Heart left ventricle (tissue), 16 donors: Measurements from ENCODE around the gene RTN3. TPM values are rescaled to one million over a fixed set of nuclear protein-coding genes. Genes with fewer than 3 reads are reported as not detected.

Experiments used
- ATAC-seq, 4 donors: fragments of 200-7000 bp; cut with Tn5 transposase; one replicate each; pipeline ENCODE4 v1.9.1; 2020 to 2022; ENCODE audit warnings: moderate library complexity in 4 of 4, mild to moderate bottlenecking in 3 of 4, moderate number of reproducible peaks in 1 of 4
- DNase-seq, 5 donors: peaks; one replicate each; pipeline ENCODE4 v3.0.0-alpha.2; 2020
- H3K27ac ChIP-seq, 12 donors: fragments of 200-600 bp; sonication (generic) in 4 of 12; one replicate each; pipeline versions ENCODE4 v1.5.0 to v1.8.0; 2016 to 2022; ENCODE audit warnings: mild to moderate bottlenecking in 2 of 12
- H3K27me3 ChIP-seq, 9 donors: fragments of 200-600 bp; sonication (generic) in 2 of 9; one replicate each; pipeline versions ENCODE4 v1.5.1 to v1.8.0; 2016 to 2022; ENCODE audit warnings: mild to moderate bottlenecking in 3 of 9
- H3K36me3 ChIP-seq, 9 donors: fragments of 200-600 bp; sonication (generic) in 2 of 9; one replicate each; pipeline versions ENCODE4 v1.5.0 to v1.8.0; 2018 to 2022; ENCODE audit warnings: mild to moderate bottlenecking in 2 of 9
- H3K4me1 ChIP-seq, 12 donors: fragments of 200-600 bp; sonication (generic) in 4 of 12; one replicate each; pipeline versions ENCODE4 v1.5.0 to v1.8.0; 2016 to 2022; ENCODE audit warnings: mild to moderate bottlenecking in 3 of 12
- H3K4me3 ChIP-seq, 12 donors: fragments of 200-600 bp; sonication (generic) in 4 of 12; one replicate each; pipeline versions ENCODE4 v1.5.0 to v1.8.0; 2017 to 2022; ENCODE audit warnings: mild to moderate bottlenecking in 9 of 12, moderate library complexity in 4 of 12
- H3K9me3 ChIP-seq, 12 donors: fragments of 200-600 bp; sonication (generic) in 4 of 12; one replicate each; pipeline versions ENCODE4 v1.5.0 to v1.8.0; 2016 to 2022; ENCODE audit warnings: mild to moderate bottlenecking in 1 of 12
- POLR2A ChIP-seq, 2 donors: fragments of 450-650 bp; IDR thresholded peaks; one replicate each; pipeline ENCODE4 v1.6.1; 2017; ENCODE audit warnings: antibody characterized with exemption in 2 of 2, mild to moderate bottlenecking in 2 of 2, moderate library complexity in 2 of 2
- WGBS, 4 donors: extraction: QIAGEN DNeasy Blood & Tissue Kit in 2 of 4; methylation state at CpG; one replicate each; pipeline versions ENCODE4 v1.1.5 to v1.1.7; 2013 to 2018; 5-methylcytosine and 5-hydroxymethylcytosine counted together
- intact Hi-C, 10 donors: fragments of 100-400 bp; cut with DNase I; formaldehyde crosslinking; loops; one replicate each; pipeline versions ENCODE4 v1.11.1 to v1.14.2; 2022
- polyA plus RNA-seq, 2 donors: library from polyadenylated mRNA; stranded (reverse); fragments of 200-250 nt; gene quantifications; one replicate each; pipeline ENCODE4 v1.2.3, GENCODE V29; 2013
- total RNA-seq, 9 donors: library from RNA; depleted of rRNA in 2 of 9; stranded (reverse); fragments of >200 nt in 2 of 9; fragmentation: NEBNext Ultra II Directional in 3 of 9; extraction: Animal tissue kit (Norgen Biotek cat#: 25700) in 3 of 9; gene quantifications; one replicate each; pipeline versions ENCODE4 v1.1.0 to v1.2.4, GENCODE V29; 2016 to 2023
- TF ChIP-seq, protein P1 (sequence below), 12 donors: fragments of 200-600 bp; sonication (generic) in 4 of 12; IDR thresholded peaks; one replicate each; pipeline versions ENCODE4 v1.5.0 to v1.8.0; 2018 to 2022; ENCODE audit warnings: antibody characterized with exemption in 12 of 12, mild to moderate bottlenecking in 5 of 12
- donor health status: ischemic (EF 13 %, LVEDD 7.1; RV severe dilation, severe dysfunction).
- donor health status: healthy with polysubstance abuse.
- donor health status: DM: no; HTN: yes; CAD: no.
- donor health status: DM: no; HTN: no; CAD: no.
- donor health status: ischemic (EF 25% LVEDD 6.9; RV normal size, moderate dysfunction).
- donor health status: ischemic (EF 25% LVEDD 5.7; RV mildly dilated, moderate dysfunction).
- donor health status: healthy.
- donor health status: DM: yes; HTN: yes; CAD: no.
- donor health status: ischemic (EF 35%, LVEDD 5.7; RV mildly dilated, moderate dysfunction).
- donor health status: nonischemic (EF 11% LVEDD 7.7; RV severe dilation, severe dysfunction).
- donor health status: DM: yes; HTN: yes; CAD: no.
- donor health status: PGD.
- donor health status: ischemic (EF 29% LVEDD 5.4; RV normal size, mild dysfunction).
- donor health status: nonischemic (EF 23%, LVEDD 6.1; RV moderate dilation, normal function).

Gene RTN3
- total and polyA plus RNA-seq, 11 donors = 31.2 to 82.9 (median 65.9) TPM

DNA sequence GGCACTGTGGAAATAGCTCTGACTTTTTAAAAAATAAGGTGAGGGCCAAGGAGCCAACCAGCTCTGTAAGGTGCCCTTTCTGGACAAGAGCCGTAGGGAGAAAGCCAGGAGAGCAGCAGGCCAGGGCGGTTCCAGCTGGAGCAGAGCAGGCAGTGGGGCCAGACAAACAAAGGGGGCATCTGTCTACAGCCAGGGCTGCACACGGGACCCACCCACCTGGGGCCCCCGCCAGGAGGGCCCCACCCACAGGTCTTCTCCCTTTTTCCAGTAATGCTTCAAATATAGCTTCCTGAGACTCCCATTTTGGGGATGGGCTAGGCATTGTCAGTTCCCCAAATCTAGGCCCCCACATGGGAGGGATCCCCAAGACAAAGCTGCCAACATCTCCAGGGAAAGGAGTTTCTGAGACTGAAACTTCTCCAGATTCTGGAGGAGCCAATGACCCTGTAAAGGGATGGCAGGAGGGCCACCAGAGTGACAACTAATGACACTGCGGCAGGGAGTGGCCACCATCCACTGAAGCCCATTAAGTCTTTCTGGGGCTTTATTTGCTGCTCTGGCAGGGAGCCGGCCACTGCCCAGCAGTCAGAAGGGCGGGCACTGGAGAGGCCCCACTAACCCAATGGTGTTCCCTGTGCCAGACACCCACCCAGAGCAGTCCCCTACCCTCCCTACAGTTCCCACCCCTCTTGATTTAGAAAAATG lies 85.4 kb downstream of the RTN3 start:
- 63 to 73% (median 70%) methylated on average over 4 to 7 of the region's 7 CpGs for WGBS, 4 donors
- Histone ChIP-seq H3K9me3 (no peaks in the 10 kb centered on the region), H3K4me3 (peak overlapping the region in 9 of 12 donors; percentile 62 to 99 (median 94)), H3K27ac (peak overlapping the region in 8 of 12 donors; percentile 73 to 91 (median 86)), H3K36me3 (peaks cover 0 to 7% (median 0%) of the 10 kb centered on the region in 9 donors), H3K4me1 (peaks cover 0 to 55% (median 31%) of the 10 kb centered on the region in 12 donors), H3K27me3 (peaks cover 0 to 10% (median 0%) of the 10 kb centered on the region in 9 donors)
- TF ChIP-seq, protein P1, sequence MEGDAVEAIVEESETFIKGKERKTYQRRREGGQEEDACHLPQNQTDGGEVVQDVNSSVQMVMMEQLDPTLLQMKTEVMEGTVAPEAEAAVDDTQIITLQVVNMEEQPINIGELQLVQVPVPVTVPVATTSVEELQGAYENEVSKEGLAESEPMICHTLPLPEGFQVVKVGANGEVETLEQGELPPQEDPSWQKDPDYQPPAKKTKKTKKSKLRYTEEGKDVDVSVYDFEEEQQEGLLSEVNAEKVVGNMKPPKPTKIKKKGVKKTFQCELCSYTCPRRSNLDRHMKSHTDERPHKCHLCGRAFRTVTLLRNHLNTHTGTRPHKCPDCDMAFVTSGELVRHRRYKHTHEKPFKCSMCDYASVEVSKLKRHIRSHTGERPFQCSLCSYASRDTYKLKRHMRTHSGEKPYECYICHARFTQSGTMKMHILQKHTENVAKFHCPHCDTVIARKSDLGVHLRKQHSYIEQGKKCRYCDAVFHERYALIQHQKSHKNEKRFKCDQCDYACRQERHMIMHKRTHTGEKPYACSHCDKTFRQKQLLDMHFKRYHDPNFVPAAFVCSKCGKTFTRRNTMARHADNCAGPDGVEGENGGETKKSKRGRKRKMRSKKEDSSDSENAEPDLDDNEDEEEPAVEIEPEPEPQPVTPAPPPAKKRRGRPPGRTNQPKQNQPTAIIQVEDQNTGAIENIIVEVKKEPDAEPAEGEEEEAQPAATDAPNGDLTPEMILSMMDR (IDR thresholded peaks at IDR 0.05) = no peak
- TF ChIP-seq POLR2A (IDR thresholded peaks at IDR 0.05) = no peak
- no peak for ATAC-seq
- intact Hi-C loops = loop anchor here (5.0 to 10.0 kb wide), 5 partner anchors 46 to 378 kb away; partner anchors contain the start of gene SPINDOC (in 7 of the 10)
- peak in 1 of 5 donors; percentile 11 for DNase-seq

DNA sequence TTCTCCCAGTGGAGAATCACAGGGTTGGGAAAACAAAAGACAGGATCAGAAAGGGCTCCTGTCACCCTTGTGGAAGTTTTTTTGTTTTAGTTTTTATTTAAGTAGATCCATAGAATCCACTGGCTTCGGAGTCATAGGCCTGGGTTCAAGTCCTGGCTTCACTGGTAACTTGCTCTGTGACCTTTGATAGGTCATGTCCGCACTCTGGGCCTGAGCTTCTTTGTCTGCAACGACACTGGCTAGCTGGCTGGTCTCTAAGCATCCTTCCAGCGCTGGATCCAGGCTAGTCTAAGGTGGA lies 85.9 kb downstream of the RTN3 start:
- H3K4me3 ChIP-seq = peak overlapping the region; percentile 62 to 99 (median 88)
- H3K4me1 ChIP-seq = peaks cover 0 to 51% (median 27%) of the 10 kb centered on the region in 12 donors
- ATAC-seq (no peak), DNase-seq (no peak)
- no peak for TF ChIP-seq POLR2A (IDR thresholded peaks at IDR 0.05)
- TF ChIP-seq, protein P1 (IDR thresholded peaks at IDR 0.05) = no peak
- H3K36me3 ChIP-seq = peaks cover 0 to 7% (median 0%) of the 10 kb centered on the region in 9 donors
- intact Hi-C loops = loop anchor here (5.0 to 10.0 kb wide), 5 partner anchors 45 to 378 kb away; partner anchors contain the start of gene SPINDOC (in 7 of the 10)
- H3K27ac ChIP-seq = peak overlapping the region in 11 of 12 donors; percentile 70 to 91 (median 85)
- WGBS, 4 donors = 19 to 27% (median 19%) methylated on average over 4 of the region's 4 CpGs
- H3K27me3 ChIP-seq = peaks cover 0 to 10% (median 0%) of the 10 kb centered on the region in 9 donors
- no peaks in the 10 kb centered on the region for H3K9me3 ChIP-seq

DNA sequence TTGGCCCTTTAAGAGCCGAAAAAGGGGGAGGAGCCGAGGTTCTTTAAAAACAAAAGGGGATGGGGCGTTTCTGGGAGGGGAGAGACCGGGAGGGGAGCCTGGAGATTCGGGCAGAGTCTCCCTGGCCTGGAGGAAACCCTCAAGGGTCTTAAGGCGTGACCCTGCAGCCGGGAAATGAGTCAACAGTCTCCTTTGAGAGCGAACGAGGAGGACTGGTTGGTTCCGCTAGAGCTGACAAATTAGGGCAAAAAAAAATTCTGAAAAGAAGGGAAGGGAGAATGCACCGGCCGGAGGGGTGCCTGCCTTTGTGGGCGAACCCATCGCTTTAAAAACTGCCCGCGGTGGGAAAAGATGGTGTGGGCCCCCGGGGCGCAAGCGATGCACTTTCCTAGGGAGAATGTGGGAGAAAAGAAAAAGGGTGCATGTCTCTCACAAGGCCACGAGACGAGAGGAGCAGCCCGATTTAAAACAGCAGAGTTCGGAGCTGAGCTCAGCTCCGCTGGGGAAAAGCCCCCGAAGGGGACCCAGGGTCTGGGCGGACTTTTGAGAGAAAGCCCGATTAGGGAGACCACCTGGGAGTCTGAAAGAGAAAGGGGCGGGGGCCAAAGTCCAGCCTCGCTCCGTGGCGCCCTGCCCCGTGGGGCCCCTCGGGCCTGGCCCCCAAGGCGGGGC lies 86.4 kb downstream of the RTN3 start:
- DNase-seq (peak; percentile 69 to 80 (median 78)), ATAC-seq (peak; percentile 10 to 55 (median 35))
- TF ChIP-seq, protein P1 (IDR thresholded peaks at IDR 0.05) = no peak
- TF ChIP-seq POLR2A (IDR thresholded peaks at IDR 0.05) = peak in 1 of 2 donors; percentile 40
- intact Hi-C loops = loop anchor here (2.0 to 10.0 kb wide), 9 partner anchors 45 to 377 kb away; partner anchors contain the start of genes SPINDOC (in 8 of the 10) and MARK2 (in 1 of the 10)
- H3K27ac ChIP-seq = peak overlapping the region; percentile 70 to 91 (median 85)
- peaks cover 0 to 10% (median 0%) of the 10 kb centered on the region in 9 donors for H3K27me3 ChIP-seq
- peaks cover 0 to 46% (median 22%) of the 10 kb centered on the region in 12 donors for H3K4me1 ChIP-seq
- peak overlapping the region; percentile 62 to 99 (median 88) for H3K4me3 ChIP-seq
- no peaks in the 10 kb centered on the region for H3K9me3 ChIP-seq
- WGBS, 4 donors = 0 to 1% (median 1%) methylated on average over 27 to 34 of the region's 34 CpGs
- H3K36me3 ChIP-seq = peaks cover 0 to 7% (median 0%) of the 10 kb centered on the region in 9 donors
